Colonic mucosa (tissue), 4 donors: ENCODE measurements around the gene GMPR2. TPM values are rescaled to one million over a fixed set of nuclear protein-coding genes. Genes with fewer than 3 reads are reported as not detected.

Experiments
- DNase-seq: peaks from one replicate; pipeline ENCODE4 v3.0.0-alpha.2; 2020
- H3K27ac ChIP-seq: fragments of 200-600 bp; one replicate; pipeline ENCODE4 v1.8.0; 2021
- H3K27me3 ChIP-seq: fragments of 200-600 bp; one replicate; pipeline ENCODE4 v1.8.0; 2021
- H3K36me3 ChIP-seq: fragments of 200-600 bp; one replicate; pipeline ENCODE4 v1.8.0; 2021
- H3K4me1 ChIP-seq: fragments of 200-600 bp; one replicate; pipeline ENCODE4 v1.8.0; 2021; ENCODE audit warnings: mild to moderate bottlenecking
- H3K4me3 ChIP-seq: fragments of 200-600 bp; one replicate; pipeline ENCODE4 v1.8.0; 2021
- H3K9ac ChIP-seq, 2 donors: one replicate each; pipeline ENCODE4 v1.7.0; 2013; ENCODE audit warnings: control low read depth in 2 of 2, low read depth in 2 of 2, low read length in 2 of 2
- H3K9me3 ChIP-seq: fragments of 200-600 bp; one replicate; pipeline ENCODE4 v1.8.0; 2021
- intact Hi-C: fragments of 100-400 bp; cut with DNase I; formaldehyde crosslinking; loops from one replicate; pipeline ENCODE4 v1.14.1; 2022
- total RNA-seq, 2 donors: library from RNA; stranded (reverse); fragmentation: NEBNext Ultra II Directional in 1 of 2; extraction: Animal tissue kit (Norgen Biotek cat#: 25700) in 1 of 2; gene quantifications; one replicate each; pipeline ENCODE4 v1.2.1, GENCODE V29; 2021
- TF ChIP-seq, protein P1 (sequence below): fragments of 200-600 bp; IDR thresholded peaks from one replicate; pipeline ENCODE4 v1.8.0; 2022; ENCODE audit warnings: antibody characterized with exemption, mild to moderate bottlenecking
- donor health status: healthy.
- donor health status: DM: no; HTN: no; CAD: no.
- donor health status: DM: no; HTN: no; CAD: no.

Gene GMPR2
- total RNA-seq, 2 donors from 2014 or later = 57.9 to 68.1 TPM

DNA sequence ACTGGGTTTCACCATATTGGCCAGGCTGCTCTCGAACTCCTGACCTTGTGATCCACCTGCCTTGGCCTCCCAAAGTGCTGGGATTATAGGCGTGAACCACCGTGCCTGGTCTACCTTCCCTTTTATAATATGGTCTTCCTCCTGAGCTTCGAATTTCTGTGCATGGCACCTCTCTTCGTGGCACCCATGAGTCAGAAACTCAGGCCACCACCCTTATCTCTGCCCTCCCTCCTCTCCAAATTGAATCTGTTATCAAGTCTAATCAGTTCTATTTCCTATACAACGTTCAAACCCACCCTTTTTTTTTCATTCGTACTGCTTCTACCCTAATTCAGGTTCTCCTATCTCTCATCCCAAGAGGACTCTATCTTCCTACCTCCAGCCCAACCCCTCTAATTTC lies 14.7 kb downstream of the GMPR2 start:
- no peak overlapping the region for H3K9ac ChIP-seq
- H3K36me3 ChIP-seq = no peaks in the 10 kb centered on the region
- no peak for DNase-seq
- H3K4me3 ChIP-seq = no peak overlapping the region
- H3K27me3 ChIP-seq = no peaks in the 10 kb centered on the region
- H3K9me3 ChIP-seq = no peaks in the 10 kb centered on the region
- no peak overlapping the region for H3K27ac ChIP-seq
- no peaks in the 10 kb centered on the region for H3K4me1 ChIP-seq
- intact Hi-C loops = loop anchor here (10.0 kb wide), 1 partner anchor 187 kb away; no protein-coding TSS in a partner anchor
- TF ChIP-seq, protein P1, sequence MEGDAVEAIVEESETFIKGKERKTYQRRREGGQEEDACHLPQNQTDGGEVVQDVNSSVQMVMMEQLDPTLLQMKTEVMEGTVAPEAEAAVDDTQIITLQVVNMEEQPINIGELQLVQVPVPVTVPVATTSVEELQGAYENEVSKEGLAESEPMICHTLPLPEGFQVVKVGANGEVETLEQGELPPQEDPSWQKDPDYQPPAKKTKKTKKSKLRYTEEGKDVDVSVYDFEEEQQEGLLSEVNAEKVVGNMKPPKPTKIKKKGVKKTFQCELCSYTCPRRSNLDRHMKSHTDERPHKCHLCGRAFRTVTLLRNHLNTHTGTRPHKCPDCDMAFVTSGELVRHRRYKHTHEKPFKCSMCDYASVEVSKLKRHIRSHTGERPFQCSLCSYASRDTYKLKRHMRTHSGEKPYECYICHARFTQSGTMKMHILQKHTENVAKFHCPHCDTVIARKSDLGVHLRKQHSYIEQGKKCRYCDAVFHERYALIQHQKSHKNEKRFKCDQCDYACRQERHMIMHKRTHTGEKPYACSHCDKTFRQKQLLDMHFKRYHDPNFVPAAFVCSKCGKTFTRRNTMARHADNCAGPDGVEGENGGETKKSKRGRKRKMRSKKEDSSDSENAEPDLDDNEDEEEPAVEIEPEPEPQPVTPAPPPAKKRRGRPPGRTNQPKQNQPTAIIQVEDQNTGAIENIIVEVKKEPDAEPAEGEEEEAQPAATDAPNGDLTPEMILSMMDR = no peak

DNA sequence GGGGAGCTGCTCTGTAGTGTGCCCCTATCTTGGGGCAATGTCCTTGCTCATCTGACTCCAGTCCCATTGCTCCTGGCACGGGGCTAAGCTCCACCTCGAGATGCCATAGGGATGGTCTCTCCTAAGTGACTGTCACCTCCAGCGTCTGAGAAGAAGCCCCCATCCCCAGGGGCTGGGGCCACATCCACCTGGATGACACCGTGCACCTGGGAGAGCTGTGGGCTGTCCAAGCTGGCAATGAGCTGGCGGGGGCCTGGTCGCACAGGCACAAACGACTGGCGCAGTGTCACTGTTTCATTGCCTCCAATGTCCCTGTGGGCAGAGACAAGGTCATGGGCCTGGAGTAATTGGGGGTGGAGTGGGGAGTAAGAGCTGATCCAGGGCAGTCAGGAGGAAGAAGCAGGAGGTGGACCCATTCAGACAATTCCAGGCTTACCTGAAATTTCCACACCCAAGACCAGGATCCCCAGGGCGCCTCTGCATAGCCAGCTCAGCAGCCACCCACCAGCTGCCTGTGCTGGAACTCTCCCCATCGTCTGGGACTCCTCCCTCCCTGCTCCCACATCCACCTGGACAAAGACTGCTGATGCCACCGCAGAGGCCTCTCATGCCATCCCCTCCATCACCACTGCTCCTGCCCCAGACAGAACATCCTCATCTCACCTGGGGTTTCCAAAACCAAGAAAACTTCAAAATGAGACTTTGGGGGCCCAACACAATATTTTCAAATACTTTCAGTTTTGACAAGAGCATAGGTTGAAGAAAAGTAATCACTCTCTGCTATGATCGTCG lies 16.7 kb downstream of the GMPR2 start:
- H3K4me3 ChIP-seq = no peak overlapping the region
- TF ChIP-seq, protein P1 = no peak
- H3K27me3 ChIP-seq = no peaks in the 10 kb centered on the region
- H3K27ac ChIP-seq = no peak overlapping the region
- H3K36me3 ChIP-seq = no peaks in the 10 kb centered on the region
- no peaks in the 10 kb centered on the region for H3K9me3 ChIP-seq
- H3K9ac ChIP-seq = no peak overlapping the region
- intact Hi-C loops = loop anchor here (10.0 kb wide), 1 partner anchor 185 kb away; no protein-coding TSS in a partner anchor
- no peak for DNase-seq
- no peaks in the 10 kb centered on the region for H3K4me1 ChIP-seq

DNA sequence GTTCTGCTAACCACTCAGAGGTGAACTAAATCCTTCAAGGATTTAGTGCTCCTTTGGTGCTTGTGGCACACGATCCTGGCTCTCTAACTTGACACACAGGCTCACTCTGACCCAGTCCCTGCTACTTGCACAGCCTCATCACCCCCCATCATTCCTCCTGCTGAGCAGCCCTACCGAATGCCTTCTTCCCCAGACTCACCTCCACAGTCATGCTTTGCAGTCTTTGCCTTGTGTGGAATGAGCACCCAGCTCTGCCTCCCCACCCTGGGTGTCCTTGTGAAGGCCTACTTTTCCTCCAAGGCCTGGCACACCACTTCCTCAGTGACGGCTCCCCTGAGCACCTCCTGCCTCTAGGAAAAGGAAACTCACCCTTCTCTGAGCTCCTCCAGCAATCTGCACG lies 17.6 kb downstream of the GMPR2 start:
- no peaks in the 10 kb centered on the region for H3K36me3 ChIP-seq
- intact Hi-C loops = no loop called here

DNA sequence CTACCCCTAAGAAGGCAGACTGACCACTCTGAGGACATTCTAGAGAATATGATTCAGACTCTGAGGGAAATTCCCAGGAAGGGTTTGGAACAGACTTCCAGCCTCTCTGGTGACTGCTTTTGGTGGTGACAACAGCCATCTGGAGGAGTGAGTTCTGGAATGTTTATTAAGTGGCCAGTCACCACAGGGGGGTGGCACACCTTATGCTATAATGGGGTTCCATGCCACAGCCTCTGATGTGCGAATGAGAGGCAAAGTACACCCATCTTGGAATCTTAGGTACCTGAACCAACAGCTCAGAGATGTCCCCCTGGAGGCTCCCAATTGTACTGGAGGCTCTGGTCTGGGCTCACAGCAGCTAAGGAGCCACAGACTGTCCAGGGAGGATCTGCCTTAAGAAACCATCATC lies 19.2 kb downstream of the GMPR2 start:
- Histone ChIP-seq H3K27ac (no peak overlapping the region), H3K9ac (no peak overlapping the region), H3K4me3 (no peak overlapping the region), H3K27me3 (no peaks in the 10 kb centered on the region), H3K4me1 (no peaks in the 10 kb centered on the region), H3K9me3 (no peaks in the 10 kb centered on the region), H3K36me3 (no peaks in the 10 kb centered on the region)
- intact Hi-C loops = no loop called here
- TF ChIP-seq, protein P1 = no peak
- DNase-seq = no peak

More for the DNA sequence above, 17.6 kb downstream of the GMPR2 start:
- no peaks in the 10 kb centered on the region for H3K4me1 ChIP-seq
- no peaks in the 10 kb centered on the region for H3K9me3 ChIP-seq
- no peak overlapping the region for H3K27ac ChIP-seq
- no peaks in the 10 kb centered on the region for H3K27me3 ChIP-seq
- TF ChIP-seq, protein P1 = no peak
- no peak overlapping the region for H3K4me3 ChIP-seq
- no peak for DNase-seq
- H3K9ac ChIP-seq = no peak overlapping the region

DNA sequence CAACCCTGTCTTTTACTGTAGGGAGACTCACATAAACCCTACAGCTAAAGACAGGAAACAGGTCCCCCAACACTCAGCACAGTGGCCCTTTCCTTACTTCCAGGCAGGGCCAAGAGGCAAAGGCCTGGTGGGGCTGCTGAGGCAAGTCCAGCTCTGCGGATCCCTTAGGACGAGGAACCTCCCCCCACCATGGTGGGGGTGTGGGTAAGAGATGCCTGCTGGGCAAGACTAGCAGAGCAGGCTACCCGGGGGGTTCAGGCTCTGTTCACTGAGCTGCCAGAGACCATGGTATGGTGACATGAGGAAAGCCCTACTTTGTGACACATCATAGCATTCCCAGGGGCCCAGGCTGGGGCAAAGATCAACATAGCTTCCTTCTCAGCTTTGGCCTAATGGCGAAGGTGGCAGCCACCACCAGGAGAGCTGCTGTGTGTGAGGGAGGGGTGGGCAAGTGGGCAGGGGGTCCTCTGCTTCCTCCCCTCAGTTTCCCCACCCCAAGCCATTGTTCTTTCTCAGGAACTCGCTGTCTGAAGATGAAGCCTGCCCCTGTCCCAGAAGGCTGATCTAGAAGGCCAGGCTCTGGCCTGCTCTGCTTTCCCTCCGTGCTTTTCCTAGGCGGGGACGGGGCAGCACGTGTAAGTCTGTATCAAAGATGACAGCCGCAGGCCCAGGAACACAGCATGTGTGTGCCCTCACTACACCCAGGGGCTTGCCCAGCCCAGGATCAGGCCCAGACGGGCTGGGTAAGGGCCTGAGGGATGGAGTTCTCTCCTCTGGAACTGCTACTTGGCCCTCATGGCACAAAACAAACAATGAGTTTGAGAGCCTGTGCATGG lies 19.8 kb downstream of the GMPR2 start:
- Histone ChIP-seq H3K4me3 (no peak overlapping the region), H3K27me3 (no peaks in the 10 kb centered on the region), H3K4me1 (no peaks in the 10 kb centered on the region), H3K9ac (no peak overlapping the region), H3K36me3 (no peaks in the 10 kb centered on the region), H3K9me3 (no peaks in the 10 kb centered on the region), H3K27ac (no peak overlapping the region)
- no peak for DNase-seq
- TF ChIP-seq, protein P1 = no peak
- intact Hi-C loops = no loop called here
